PC-3 (cell line): Measurements from ENCODE around the gene COL25A1.

ENCODE experiments used
- CTCF ChIP-seq: fragments of 300-600 bp; sonication (generic); conservative IDR thresholded peaks from 2 replicates; pipeline ENCODE4 v1.5.1; 2017; ENCODE audit warnings: antibody characterized with exemption, low read depth, mild to moderate bottlenecking, low read length
- EZH2 ChIP-seq: fragments of 300-600 bp; sonication (generic); IDR thresholded peaks from one replicate; pipeline ENCODE4 v1.6.1; 2017; ENCODE audit warnings: antibody characterized with exemption, mild to moderate bottlenecking, low read length; ENCODE audit not compliant: unreplicated experiment

- no peak for TF ChIP-seq CTCF
- TF ChIP-seq EZH2: no peak
These were observed 359.1 kb downstream of the COL25A1 start for GRCh38 chr4:108943371-108943770.
